Panc1 (cell line): Measurements from ENCODE around the gene TRMT44. TPM values are rescaled to one million over a fixed set of nuclear protein-coding genes. Genes with fewer than 3 reads are reported as not detected.

Experiments used
- ATAC-seq: fragments of 200-7000 bp; cut with Tn5 transposase; 2 replicates; pipeline ENCODE4 v1.9.1; 2020; ENCODE audit warnings: mild to moderate bottlenecking, moderate library complexity
- BruUV-seq: library from RNA; stranded (reverse); fragments of 400-500 nt; replicated peaks from 2 replicates; lab custom pipeline; 2021; lab: Mats Ljungman, UMichigan
- CTCF ChIA-PET: fragments of 300-600 bp; sonication (Branson Sonifier 250); formaldehyde crosslinking; loops from one replicate; lab custom pipeline; 2022; ENCODE audit warnings: antibody characterized with exemption; lab: Charles Lee
- POLR2A ChIA-PET: fragments of 300-600 bp; sonication (Branson Sonifier 250); formaldehyde crosslinking; loops from one replicate; lab custom pipeline; 2022; ENCODE audit warnings: antibody characterized with exemption; lab: Charles Lee
- DNase-seq: peaks from one replicate; pipeline ENCODE4 v3.0.0-alpha.2; 2010; ENCODE audit warnings: low read depth, low spot score
- H3K27ac ChIP-seq: 2 replicates; pipeline ENCODE4 v1.5.1; 2011; ENCODE audit warnings: mild to moderate bottlenecking, low read length, inconsistent platforms
- H3K27me3 ChIP-seq: fragments of 200-500 bp; sonication (Bioruptor generic); 2 replicates; pipeline ENCODE4 v1.6.0; 2014; ENCODE audit warnings: low read length, inconsistent platforms; ENCODE audit not compliant: control insufficient read depth, insufficient read depth
- H3K36me3 ChIP-seq: fragments of 200-500 bp; sonication (Bioruptor generic); 2 replicates; pipeline ENCODE4 v1.5.1; 2014; ENCODE audit warnings: inconsistent platforms, mild to moderate bottlenecking, low read length, moderate library complexity; ENCODE audit not compliant: control insufficient read depth, insufficient read depth
- H3K4me1 ChIP-seq: 2 replicates; pipeline ENCODE4 v1.5.1; 2011; ENCODE audit warnings: inconsistent platforms, mild to moderate bottlenecking, low read length, moderate library complexity; ENCODE audit not compliant: control insufficient read depth, insufficient read depth
- H3K4me3 ChIP-seq, 2 experiments: 2 replicates each; pipeline ENCODE4 v1.5.1; 2011 to 2012; ENCODE audit warnings: low read depth in 2 of 2, low read length in 2 of 2, mild to moderate bottlenecking in 2 of 2, inconsistent platforms in 1 of 2, moderate library complexity in 1 of 2
- H3K9me3 ChIP-seq: fragments of 200-500 bp; sonication (Bioruptor generic); 2 replicates; pipeline ENCODE4 v1.5.1; 2014; ENCODE audit warnings: low read depth, mild to moderate bottlenecking, inconsistent platforms, low read length, moderate library complexity; ENCODE audit not compliant: control insufficient read depth, insufficient read depth
- CTCF ChIP-seq: fragments of 450-650 bp; IDR thresholded peaks from 2 replicates; pipeline ENCODE4 v1.5.1; 2017; ENCODE audit warnings: mild to moderate bottlenecking
- POLR2AphosphoS5 ChIP-seq: IDR thresholded peaks from 2 replicates; pipeline ENCODE4 v1.6.1; 2012; ENCODE audit warnings: mild to moderate bottlenecking, low read depth, low read length, moderate library complexity
- REST ChIP-seq, 2 experiments: IDR thresholded peaks; 2 replicates each; pipeline ENCODE4 v1.6.1; 2011 to 2012; ENCODE audit warnings: low read depth in 2 of 2, control low read depth in 1 of 2, low read length in 1 of 2, mild to moderate bottlenecking in 1 of 2, moderate library complexity in 1 of 2; ENCODE audit not compliant: insufficient read depth in 1 of 2
- SIN3A ChIP-seq: IDR thresholded peaks from 2 replicates; pipeline ENCODE4 v1.6.1; 2012; ENCODE audit warnings: low read depth, mild to moderate bottlenecking, low read length, moderate library complexity, borderline replicate concordance; ENCODE audit not compliant: insufficient read depth
- TCF7L2 ChIP-seq: IDR thresholded peaks from 2 replicates; pipeline ENCODE4 v1.6.1; 2011; ENCODE audit warnings: mild to moderate bottlenecking, low read depth, low read length, inconsistent platforms
- in situ Hi-C: cut with HindIII; loops from 2 replicates; pipeline ENCODE4 v1.10.0; 2016; ENCODE audit warnings: low sequenced_read_pairs, low pct_unique_long_range_greater_than_20kb
- intact Hi-C: fragments of 100-400 bp; cut with micrococcal nuclease; formaldehyde crosslinking; loops from one replicate; pipeline ENCODE4 v1.10.0; 2022; ENCODE audit not compliant: unreplicated experiment
- total RNA-seq: library from RNA; stranded (reverse); gene quantifications from one replicate; pipeline ENCODE4 v1.2.1, GENCODE V29; 2021; ENCODE audit not compliant: unreplicated experiment

TRMT44 gene
- total RNA-seq, 1 experiment from 2014 or later: 10.8 TPM

GRCh38 chr4:8410066-8410625 lies 30.4 kb upstream of the TRMT44 start:
- in situ Hi-C loops: no loop called here
- Histone ChIP-seq H3K27ac (no peak overlapping the region), H3K4me3 (no peak overlapping the region), H3K36me3 (no peaks in the 10 kb centered on the region), H3K9me3 (no peaks in the 10 kb centered on the region), H3K27me3 (no peaks in the 10 kb centered on the region), H3K4me1 (no peaks in the 10 kb centered on the region)
- ChIA-PET CTCF (interaction anchor here (1.0 kb wide), 1 partner anchor 168 kb away, joined by 3 read pairs; no protein-coding TSS in a partner anchor), POLR2A (no interaction called here)
- no peak for DNase-seq
- TF ChIP-seq REST (IDR thresholded peaks at IDR 0.05; ENCODE audit: insufficient read depth in 1 of 2, low read depth in 2 of 2, low read length in 1 of 2) (no peak), SIN3A (no peak), CTCF (no peak), TCF7L2 (no peak), POLR2AphosphoS5 (no peak)
- ATAC-seq: no peak
- no TSS peak for BruUV-seq
- intact Hi-C loops: no loop called here

- intact Hi-C loops (no loop called here), in situ Hi-C loops (no loop called here)
- ATAC-seq (peak; percentile 84), DNase-seq (no peak)
- Histone ChIP-seq H3K9me3 (no peaks in the 10 kb centered on the region), H3K27ac (no peak overlapping the region), H3K27me3 (no peaks in the 10 kb centered on the region), H3K36me3 (no peaks in the 10 kb centered on the region), H3K4me1 (no peaks in the 10 kb centered on the region), H3K4me3 (no peak overlapping the region)
- TF ChIP-seq CTCF (peak; percentile 57; the same call in 1 of the 2 replicates), POLR2AphosphoS5 (no peak)
- no TSS peak for BruUV-seq
- ChIA-PET POLR2A (no interaction called here), CTCF (interaction anchor here (1.0 kb wide), 1 partner anchor 169 kb away, joined by 3 read pairs; no protein-coding TSS in a partner anchor)
These were observed 29.8 kb upstream of the TRMT44 start for GRCh38 chr4:8410641-8411271.
